GM21723 (cell line): ENCODE measurements around the gene ANKRD33B.

Experiments used
- ATAC-seq: cut with Tn5 transposase; IDR thresholded peaks from one replicate; pipeline ENCODE4 v1.9.1; 2021; ENCODE audit warnings: mild to moderate bottlenecking, moderate library complexity; ENCODE audit not compliant: unreplicated experiment

ANKRD33B gene

DNA sequence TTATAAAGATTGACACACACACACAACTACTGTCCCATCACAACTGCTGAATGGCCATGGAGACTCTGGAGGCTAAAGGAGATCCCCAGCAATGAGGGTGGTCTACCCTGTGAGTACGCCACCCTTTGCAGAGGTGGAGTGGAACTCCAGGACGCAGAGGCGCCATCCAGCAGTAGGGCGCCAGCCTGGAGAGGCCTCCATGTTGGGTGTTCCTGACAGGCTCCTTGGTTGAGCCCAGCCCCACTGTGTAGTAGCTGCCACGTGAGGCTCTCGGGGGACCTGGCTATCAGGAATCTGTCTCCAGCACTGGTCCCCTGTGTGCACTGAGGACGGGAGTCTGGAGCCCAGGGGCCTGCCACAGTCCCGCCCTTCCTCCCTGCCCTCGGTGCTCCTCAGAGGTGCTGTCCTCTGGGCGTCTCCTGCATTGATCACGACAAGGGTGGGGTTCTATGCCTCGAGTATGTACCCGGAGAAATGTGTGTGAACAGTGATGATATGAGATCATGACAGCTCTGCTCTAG, 124.8 kb downstream of the ANKRD33B start:
- no peak for ATAC-seq

DNA sequence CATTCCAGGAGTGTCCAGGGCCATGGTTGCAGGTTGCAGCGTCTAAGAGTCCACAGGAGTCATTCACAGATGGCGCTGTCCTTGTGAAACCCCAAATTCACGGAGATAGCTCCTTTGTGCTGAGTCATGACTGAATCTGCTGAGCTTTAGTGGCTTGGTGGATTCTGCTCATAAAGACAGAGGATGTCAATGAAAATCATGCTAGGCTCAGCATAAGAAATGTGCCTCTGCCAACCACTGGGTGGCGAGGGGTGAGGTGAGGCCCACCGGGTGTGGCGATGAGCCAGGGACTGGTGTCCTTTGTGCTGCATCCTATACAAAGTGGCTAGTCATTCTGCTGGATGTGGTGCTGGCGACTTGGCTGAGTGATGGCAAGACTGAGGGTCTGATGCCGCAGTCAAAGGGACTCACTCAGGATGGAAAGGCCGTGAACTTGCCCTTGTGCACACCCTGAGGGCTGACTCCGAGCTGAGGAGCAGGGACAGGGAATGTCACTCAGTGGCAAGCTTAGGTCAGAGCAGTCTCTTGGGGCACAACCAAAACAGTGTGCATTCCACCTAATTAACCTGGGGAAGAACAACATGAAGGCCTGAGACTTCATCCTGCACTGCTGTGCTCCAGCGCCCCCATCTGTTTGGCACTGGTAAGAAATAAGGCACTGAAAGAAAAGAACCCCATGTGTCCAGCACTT, 125.7 kb downstream of the ANKRD33B start:
- ATAC-seq: no peak

DNA sequence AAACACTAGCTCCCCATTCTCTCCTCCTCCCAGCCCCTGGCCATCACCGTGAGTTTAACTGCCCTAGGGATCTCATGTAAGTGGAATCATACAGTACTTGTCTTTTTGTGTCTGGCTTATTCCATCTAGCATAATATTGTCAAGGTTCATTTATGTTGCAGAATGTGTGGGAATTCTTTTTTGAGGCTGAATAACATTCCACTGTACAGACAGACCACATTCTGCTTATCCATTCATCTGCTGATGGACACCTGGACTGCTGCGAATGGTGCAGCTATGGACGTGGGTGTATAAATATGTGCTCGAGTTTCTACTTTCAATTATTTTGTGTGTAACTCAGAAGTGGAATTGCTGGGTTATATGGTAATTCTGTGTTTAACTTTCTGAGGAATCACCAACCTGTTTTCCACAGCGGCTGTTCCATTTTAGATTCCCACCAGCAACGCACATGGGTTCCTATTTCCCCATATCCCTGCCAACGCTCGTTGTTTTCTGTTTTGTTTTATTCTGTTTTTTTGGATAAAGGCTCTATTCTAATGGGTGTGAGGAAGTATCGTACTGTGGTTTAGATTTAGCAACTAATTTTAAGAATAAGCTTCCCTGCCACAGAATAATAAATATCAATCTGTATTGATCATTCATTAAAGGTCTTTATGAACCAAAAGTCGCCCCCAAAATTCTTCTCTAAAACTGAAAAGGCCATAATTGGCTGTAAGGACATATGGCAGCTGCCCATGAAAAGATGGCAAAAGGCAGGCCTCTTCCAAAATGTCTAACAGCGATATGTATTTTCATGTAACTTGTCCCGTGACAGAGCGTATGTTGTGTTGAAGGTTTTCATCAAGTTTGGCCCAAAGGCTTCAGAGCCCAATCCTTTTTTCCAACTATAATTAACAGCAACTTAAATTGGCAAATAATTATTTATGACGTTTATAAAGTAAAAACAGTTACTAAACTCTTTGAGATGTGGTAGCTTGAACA, 126.9 kb downstream of the ANKRD33B start:
- ATAC-seq: no peak

DNA sequence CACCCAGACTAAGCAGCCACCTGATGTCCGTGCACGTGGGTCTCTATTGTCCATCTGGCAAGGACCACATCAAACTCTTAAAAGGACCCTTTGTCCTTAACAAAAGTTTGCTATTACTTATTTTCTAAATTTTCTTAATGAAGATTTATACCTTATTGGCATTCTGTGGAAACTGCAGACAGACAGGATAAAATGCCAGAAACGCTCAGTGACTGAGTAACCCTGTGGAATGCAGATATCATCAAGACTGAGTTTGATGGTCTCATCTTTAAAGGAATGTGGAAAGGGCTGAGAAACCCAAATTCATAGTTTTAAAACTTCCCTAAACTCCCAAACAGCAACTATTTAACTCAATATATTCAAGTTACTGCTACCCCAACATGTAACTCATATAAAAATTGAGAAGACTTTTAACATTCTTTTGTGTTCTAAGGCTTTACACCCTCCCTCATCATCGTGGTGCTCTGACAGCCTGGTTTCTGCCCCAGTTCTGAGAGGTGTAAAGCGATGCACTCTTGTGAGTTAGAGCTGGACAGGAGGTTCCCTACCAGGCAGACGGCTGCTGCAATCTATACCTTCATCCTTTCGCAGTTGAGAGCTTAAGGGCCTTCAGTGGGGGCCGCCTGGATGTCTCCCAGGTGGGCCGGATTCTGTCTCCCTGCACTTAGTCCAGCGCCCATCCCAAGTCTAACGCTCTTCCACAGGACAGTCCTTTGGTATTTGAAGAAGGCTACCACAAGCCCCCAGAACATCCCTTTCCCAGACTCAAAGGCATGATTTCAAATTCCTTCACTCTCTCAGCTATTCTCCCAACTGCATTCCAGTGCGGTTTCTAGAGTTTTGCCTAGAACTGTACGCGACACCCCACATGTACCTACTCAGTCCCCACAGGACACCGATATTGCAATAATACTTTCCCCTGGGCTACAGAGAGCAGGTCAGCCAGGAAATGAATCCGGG, 128.2 kb downstream of the ANKRD33B start:
- ATAC-seq: no peak

DNA sequence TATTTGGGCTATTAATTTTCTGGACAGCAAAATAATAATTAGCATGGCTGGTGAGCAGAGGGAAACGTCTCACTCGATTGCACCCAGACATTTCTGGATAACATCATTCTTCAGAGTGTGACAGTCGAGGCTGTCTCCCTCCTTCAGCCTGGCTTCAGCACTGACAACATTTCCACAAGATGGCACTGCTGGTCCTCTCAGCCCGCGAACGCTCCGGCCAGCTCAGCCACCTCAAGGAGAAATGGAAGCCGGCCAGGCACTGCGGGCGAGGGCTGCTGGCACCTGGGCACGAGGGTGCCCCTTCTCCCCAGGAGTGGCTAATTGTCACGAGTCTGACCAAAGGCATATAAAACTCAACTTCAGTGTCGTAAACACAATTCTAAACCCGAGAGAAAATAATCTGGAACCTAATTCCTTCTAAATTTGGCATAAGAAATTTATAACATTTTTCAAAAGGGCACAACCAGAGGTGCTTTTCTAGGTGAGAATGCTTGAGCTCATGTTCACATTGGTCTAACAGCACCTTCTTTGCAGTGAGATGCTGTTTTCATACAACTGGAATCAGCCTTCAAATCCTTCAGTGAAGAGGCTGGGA, 131.3 kb downstream of the ANKRD33B start:
- ATAC-seq: peak; percentile 46

DNA sequence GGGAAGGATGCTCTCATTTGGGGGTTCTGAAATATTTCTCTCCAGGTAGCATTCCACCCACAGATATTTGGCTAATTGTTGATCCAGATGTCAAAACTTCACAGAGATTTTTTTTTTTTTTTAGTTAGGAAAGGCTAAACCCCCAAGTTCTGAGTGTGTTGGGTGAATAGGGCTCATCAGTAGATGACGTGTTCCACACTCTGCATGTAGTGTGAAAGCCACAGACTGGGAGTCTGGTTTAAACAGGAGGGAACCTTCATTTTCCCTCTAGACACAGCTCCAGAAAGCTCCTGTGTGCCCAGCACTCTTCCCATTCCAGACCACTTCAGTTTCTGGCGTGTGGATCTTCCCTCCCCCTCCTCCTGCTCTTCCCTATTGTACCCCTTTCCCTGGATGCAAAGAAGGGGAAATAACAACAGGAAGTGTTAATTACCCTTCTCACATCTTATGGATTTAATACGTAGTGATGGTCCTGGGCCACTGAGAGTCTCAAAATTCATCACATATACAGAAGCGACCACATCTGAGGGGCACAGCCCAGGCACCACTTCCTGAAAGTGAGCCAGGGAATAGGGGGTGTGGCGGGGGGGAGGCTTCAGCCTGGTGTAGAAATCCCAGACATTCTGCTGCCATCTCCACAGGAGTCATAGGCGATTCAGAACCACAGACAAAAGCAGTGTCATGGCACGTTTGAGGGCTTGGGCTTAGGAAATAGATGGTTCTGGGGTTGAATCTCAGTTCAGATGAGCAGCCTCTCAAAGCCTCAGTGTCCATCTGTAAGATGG, 132.1 kb downstream of the ANKRD33B start:
- ATAC-seq: no peak

DNA sequence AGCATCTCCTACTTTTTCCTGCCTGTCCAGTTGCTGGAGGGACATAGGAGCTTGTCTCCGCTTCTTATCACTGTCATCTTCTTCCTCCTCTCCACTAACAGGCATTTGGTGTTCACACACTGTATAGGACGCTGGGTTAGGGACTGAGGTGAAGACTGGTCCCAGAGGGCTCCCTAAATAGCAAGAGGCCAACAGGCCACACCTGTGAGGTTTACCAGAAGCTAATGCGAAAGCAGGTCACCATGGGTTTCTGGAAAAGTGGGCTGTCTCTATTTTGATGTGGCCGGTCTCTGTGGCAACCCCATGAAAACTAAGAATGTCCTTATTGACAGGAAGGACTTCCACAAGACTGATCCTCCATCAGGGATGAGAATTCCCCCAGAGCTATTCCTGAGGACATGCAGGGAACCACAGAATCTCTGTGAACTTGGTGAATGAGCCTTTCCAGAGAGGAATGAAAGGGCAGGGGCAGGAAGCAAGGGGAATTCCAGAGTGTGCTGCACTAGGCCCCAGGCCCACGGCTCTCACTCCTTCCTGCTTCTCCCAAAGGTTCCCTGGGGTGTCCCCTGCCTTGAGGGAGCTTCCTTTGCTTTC, 135.5 kb downstream of the ANKRD33B start:
- ATAC-seq: peak; percentile 57

DNA sequence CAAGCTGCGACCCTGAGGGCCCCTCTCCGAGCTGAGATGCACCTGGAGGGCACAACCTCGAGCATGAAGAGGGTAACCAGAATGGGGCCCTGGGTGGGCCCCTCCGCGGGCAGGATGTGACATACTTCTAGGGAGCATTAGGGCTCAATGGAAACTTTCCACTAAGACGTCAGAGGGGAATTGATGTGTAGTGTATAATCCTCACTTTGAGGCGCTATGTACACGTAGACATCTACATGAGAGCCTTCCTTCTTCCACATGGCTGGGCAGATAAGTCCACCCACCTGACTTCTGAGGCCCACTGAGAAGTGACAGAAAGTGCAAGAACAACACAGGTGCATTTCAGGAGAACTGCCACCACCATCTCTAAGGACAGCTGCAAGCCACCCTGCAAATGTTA, 136.1 kb downstream of the ANKRD33B start:
- peak; percentile 72 for ATAC-seq

DNA sequence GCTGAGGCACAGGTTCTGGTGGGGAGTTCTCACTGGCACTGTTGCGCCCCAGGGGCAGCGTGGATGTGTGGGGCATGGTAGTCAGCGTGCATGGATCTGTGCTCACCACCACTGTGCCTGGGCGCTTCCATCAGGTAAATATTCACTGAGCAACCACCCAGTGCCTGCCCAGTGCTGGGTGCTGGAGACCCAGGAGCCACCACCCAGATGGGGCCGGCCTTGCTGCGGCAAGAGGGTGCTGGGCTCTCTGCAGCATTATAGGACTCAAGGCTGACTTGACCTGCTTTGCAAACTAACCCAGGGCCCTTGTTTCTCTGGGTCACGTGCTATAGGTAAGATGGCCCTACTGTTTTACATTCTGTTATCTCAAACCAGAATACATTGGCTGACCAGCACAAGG, 136.6 kb downstream of the ANKRD33B start:
- ATAC-seq: peak; percentile 3

DNA sequence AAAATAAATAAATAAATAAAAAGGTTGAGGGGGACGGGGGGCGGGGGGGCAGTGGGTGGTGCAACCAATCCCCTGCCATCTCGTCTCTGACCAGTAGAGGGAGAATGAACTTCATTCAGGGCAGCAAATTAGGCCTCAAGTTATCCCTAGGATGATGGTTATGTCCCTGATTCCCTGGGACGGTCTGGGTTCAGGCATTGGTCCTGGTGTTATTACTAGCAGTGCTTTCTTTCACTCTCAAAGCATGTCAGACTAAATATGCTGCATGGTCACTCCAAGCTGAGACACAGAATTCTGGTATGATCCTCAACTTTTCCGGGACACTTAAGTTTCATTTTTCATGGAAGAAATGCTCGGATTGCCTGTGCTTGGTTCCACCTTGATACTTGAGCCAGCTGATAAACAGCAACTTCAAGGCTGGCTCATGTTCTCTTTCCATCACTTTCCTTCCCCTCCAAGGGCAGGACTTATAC, 137.7 kb downstream of the ANKRD33B start:
- ATAC-seq: no peak

DNA sequence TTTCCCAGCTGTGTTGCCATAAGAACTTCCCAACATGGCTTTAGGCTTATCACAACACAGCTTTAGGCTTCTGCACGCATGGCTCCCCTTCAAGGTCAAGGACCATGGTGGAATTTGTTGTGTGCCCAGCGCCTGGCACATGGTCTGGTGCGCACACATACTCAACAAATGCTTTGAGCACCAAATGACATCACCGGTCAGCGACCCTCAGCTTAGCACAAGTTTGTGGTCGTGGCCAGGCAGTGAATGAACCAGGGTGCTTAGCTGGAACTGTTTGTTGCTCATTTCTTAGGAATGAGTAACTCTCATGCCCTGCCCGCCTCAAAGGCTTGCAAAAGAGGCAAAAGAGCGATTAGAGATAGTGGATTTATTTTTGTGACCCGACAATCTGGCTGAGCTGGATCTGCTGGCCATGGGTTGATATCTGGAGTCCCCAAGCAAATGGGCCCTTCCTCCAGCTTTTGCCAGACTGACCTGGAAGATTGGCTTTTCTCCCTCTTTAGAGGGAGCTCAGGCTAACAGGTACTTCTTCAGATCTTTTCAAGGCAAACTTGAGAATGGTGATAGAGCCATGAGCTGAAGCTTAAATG, 138.3 kb downstream of the ANKRD33B start:
- ATAC-seq: no peak

DNA sequence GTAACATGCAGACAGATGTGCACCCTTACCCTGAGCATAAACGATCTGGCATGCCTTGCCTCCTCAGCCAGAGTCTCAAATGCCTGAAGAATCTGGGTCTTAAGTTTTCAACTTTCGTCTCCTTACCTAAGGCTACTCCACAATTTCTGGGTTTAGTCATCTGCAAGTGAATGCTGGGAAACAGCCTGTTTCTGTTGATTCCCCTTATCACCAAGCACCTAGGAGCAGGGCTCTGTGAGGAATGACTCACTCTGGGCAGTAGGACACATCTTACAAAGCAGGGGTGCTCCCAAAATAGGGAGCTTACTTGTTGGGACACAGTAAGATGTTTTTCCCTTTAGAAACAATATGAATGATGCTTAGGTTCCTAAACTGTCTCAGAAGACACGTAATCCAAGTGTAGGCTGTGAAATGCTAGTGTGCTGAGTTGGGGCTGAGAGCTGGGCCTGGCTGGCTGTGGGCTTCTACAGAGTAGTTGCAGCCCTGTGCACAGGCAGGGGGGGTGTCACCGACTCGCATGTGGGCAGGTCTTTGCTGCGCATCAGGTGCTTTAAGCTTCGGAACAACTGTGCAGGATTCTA, 139.1 kb downstream of the ANKRD33B start:
- no peak for ATAC-seq

DNA sequence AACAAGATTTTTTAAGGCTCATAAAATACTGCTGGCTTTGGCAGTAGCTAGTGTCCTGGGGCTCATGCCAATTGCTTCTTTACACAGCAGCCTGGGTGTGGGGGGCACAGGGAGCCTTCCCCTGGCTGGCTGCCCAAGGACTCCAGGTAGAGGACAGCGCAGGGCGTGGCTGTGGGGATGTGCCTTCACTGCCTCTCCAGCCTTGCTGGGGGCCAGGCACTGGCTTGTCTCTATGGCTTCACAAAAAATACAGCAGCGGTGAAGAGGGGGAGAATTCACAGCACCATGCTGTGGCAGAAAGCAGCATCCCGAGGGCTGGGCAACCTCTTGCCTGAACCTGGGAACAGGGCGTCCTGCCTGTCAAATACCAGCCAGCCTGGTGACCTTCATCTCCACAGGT, 139.8 kb downstream of the ANKRD33B start:
- ATAC-seq: no peak

DNA sequence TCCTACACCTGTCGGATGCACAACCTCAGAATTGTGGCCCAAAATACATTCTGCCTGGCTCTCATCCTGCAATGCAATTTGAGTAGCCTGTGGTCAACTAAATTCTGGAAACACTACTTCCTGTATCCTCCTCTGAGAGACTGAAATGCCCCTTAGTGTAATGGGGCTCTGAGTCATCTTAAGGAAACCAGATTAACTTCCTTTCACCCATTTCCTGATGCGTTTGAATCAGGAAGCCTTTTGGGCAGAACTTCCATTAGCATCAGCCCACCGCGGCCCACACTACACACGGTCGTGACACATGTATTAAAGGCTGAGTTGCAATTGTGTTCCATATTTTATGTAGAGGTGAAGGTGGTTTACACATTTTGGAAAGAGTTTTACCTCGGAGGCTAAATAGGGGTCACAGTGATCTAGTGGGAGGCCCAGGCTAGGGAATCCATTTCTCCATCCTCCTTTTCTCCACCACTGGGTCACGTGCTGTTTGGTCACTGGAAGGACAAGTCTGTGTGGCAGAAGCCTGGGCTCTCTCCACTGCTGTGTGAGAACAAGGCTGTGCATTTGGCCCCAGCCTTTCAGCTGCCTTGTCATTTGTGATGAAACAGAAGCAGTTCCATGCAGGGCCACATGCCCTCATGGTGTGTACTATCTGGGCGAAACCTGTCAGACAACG, 141.2 kb downstream of the ANKRD33B start:
- no peak for ATAC-seq

DNA sequence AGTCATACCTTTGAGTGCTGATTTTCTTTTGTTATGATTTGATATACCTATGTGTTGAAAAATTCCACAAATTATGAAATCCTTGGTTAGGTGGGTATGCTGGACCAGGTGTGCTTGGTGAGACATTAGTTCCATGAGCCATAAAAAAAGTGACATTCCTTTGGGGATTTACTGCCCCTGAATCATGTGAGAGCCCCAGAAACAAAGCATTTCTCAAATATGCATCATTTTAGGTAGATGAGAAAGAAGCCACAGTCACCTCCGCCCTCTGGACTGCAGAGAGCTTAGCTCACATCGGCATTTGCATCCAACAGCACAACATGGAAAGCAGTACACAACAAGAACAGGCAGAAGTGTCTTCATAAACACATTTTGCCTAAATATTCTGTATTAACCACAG, 141.9 kb downstream of the ANKRD33B start:
- ATAC-seq: no peak

DNA sequence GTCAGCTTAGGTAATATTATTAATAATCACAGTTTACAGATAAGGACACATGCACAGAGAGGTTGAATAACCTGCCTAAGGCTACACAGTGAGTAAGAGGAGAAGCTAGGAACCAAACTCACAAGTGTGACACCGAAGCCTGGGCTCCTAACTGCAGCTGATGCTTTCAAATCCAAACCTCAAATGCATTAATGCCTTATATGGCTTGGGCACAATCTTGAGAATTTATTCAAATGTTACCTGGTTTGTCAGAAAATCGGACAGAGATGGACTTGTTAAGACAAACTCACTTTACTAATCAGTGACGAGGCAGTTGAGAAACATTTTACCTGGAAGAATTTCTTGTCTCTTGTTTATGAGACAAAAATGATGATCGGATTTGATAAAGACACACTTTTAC, 142.5 kb downstream of the ANKRD33B start:
- ATAC-seq: no peak
